VCaP (cell line): ENCODE results near the gene IGFBP2.

Experiments
- H3K27ac ChIP-seq: fragments of 450-650 bp; 2 replicates; pipeline ENCODE4 v1.5.1; 2017
- CTCF ChIP-seq: fragments of 450-650 bp; conservative IDR thresholded peaks from 2 replicates; pipeline ENCODE4 v1.5.1; 2017; ENCODE audit warnings: mild to moderate bottlenecking, moderate library complexity

IGFBP2 gene

GRCh38 chr2:216690456-216690852 is 57.2 kb downstream of the IGFBP2 start:
- no peak overlapping the region for H3K27ac ChIP-seq
- no peak for TF ChIP-seq CTCF

GRCh38 chr2:216690853-216691741 is 57.9 kb downstream of the IGFBP2 start:
- H3K27ac ChIP-seq: no peak overlapping the region; the same call in 1 of the 2 replicates
- TF ChIP-seq CTCF: no peak

- peak overlapping the region; percentile 63 for H3K27ac ChIP-seq
- no peak for TF ChIP-seq CTCF
Measured at GRCh38 chr2:216692636-216693413, 59.6 kb downstream of the IGFBP2 start.

- no peak overlapping the region; the same call in 1 of the 2 replicates for H3K27ac ChIP-seq
- TF ChIP-seq CTCF: no peak
Measured at GRCh38 chr2:216693414-216694080, 60.3 kb downstream of the IGFBP2 start.

- no peak for TF ChIP-seq CTCF
- peak overlapping the region; percentile 47; the same call in 1 of the 2 replicates for H3K27ac ChIP-seq
Measured at GRCh38 chr2:216694082-216694825, 61.0 kb downstream of the IGFBP2 start.

GRCh38 chr2:216694826-216695217 is 61.6 kb downstream of the IGFBP2 start:
- TF ChIP-seq CTCF: no peak
- peak overlapping the region; percentile 47; the same call in 1 of the 2 replicates for H3K27ac ChIP-seq
